DOHH2 (cell line): ENCODE data around the gene RAB6C.
"Not testable (repeated sequence)": the region's sequence is repeated elsewhere in the genome, so short reads cannot be mapped to it uniquely, and the experiment has no call there.

Experiments used
- H3F3A ChIP-seq: fragments of 200-600 bp; sonication (generic), shearing (Covaris generic); 2 replicates; pipeline ENCODE4 v1.6.0; 2016; ENCODE audit warnings: antibody characterized with exemption, mild to moderate bottlenecking; ENCODE audit not compliant: control insufficient read depth, insufficient read depth
- H3K27ac ChIP-seq: fragments of 200-600 bp; sonication (generic); 2 replicates; pipeline ENCODE4 v1.5.1; 2014; ENCODE audit warnings: low read depth, mild to moderate bottlenecking, low read length, moderate library complexity
- H3K27me3 ChIP-seq: fragments of 200-600 bp; sonication (generic); 2 replicates; pipeline ENCODE4 v1.6.1; 2014; ENCODE audit warnings: mild to moderate bottlenecking, low read length, mixed read lengths; ENCODE audit not compliant: control insufficient read depth
- H3K36me3 ChIP-seq: fragments of 200-600 bp; sonication (generic); 2 replicates; pipeline ENCODE4 v1.6.1; 2014; ENCODE audit warnings: mild to moderate bottlenecking, low read length, moderate library complexity, mixed read lengths; ENCODE audit not compliant: control insufficient read depth
- H3K4me1 ChIP-seq: fragments of 200-600 bp; sonication (generic); 2 replicates; pipeline ENCODE4 v1.6.1; 2014; ENCODE audit warnings: mild to moderate bottlenecking, low read length, mixed read lengths; ENCODE audit not compliant: control insufficient read depth
- H3K4me2 ChIP-seq: fragments of 200-600 bp; sonication (generic); 2 replicates; pipeline ENCODE4 v1.6.0; 2014; ENCODE audit warnings: mild to moderate bottlenecking, low read length, moderate library complexity
- H3K4me3 ChIP-seq: fragments of 200-600 bp; sonication (generic); 2 replicates; pipeline ENCODE4 v1.5.1; 2014; ENCODE audit warnings: mild to moderate bottlenecking, low read length, mixed read lengths
- H3K79me2 ChIP-seq: fragments of 200-600 bp; sonication (generic); 2 replicates; pipeline ENCODE4 v1.6.1; 2014; ENCODE audit warnings: mild to moderate bottlenecking, low read length, mixed read lengths; ENCODE audit not compliant: control insufficient read depth
- H3K9me2 ChIP-seq: fragments of 200-600 bp; sonication (generic); replicated peaks from 2 replicates; pipeline ENCODE4 v1.6.1; 2014; ENCODE audit warnings: mild to moderate bottlenecking, low read length, mixed read lengths; ENCODE audit not compliant: control insufficient read depth
- H3K9me3 ChIP-seq: fragments of 200-600 bp; sonication (generic); 2 replicates; pipeline ENCODE4 v1.6.1; 2014; ENCODE audit warnings: antibody characterized with exemption, low read length, mixed read lengths; ENCODE audit not compliant: control insufficient read depth, insufficient read depth
- H4K20me1 ChIP-seq: fragments of 200-600 bp; sonication (generic); 2 replicates; pipeline ENCODE4 v1.6.0; 2014; ENCODE audit warnings: low read depth, mild to moderate bottlenecking, antibody characterized with exemption, low read length, moderate library complexity; ENCODE audit not compliant: control insufficient read depth, insufficient read depth
- EZH2phosphoT487 ChIP-seq: fragments of 200-600 bp; sonication (generic); IDR thresholded peaks from 2 replicates; pipeline ENCODE4 v1.6.1; 2017; ENCODE audit warnings: borderline replicate concordance, mild to moderate bottlenecking, antibody characterized with exemption, low read length, moderate library complexity, mixed read lengths
- TF ChIP-seq, protein P1 (sequence below): fragments of 200-600 bp; sonication (generic); IDR thresholded peaks from one replicate; pipeline ENCODE4 v1.5.1; 2014; ENCODE audit warnings: antibody characterized with exemption, mild to moderate bottlenecking, low read depth, low read length; ENCODE audit not compliant: poor library complexity, severe bottlenecking

The RAB6C gene

DNA sequence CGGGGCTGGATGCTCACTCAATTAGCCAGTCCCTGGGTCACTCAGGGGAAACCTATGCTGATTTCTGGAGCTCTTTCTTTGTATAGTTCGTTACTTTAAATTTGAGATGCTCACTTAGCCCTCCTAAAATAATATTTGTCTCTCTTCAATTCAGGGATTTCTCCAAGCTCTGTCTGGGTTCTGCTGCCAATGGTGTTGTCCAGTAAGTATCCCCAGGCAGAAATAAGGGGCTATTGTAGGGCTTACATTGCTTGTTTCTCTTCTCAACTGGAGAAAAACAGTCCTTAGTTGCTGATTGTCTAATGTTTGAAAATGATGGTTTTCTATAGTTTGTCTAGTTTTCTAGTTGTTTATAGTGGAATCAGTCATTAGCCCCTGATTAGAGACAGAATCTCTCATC is 5.0 kb downstream of the RAB6C start:
- TF ChIP-seq EZH2phosphoT487, result no peak
- TF ChIP-seq, protein P1, sequence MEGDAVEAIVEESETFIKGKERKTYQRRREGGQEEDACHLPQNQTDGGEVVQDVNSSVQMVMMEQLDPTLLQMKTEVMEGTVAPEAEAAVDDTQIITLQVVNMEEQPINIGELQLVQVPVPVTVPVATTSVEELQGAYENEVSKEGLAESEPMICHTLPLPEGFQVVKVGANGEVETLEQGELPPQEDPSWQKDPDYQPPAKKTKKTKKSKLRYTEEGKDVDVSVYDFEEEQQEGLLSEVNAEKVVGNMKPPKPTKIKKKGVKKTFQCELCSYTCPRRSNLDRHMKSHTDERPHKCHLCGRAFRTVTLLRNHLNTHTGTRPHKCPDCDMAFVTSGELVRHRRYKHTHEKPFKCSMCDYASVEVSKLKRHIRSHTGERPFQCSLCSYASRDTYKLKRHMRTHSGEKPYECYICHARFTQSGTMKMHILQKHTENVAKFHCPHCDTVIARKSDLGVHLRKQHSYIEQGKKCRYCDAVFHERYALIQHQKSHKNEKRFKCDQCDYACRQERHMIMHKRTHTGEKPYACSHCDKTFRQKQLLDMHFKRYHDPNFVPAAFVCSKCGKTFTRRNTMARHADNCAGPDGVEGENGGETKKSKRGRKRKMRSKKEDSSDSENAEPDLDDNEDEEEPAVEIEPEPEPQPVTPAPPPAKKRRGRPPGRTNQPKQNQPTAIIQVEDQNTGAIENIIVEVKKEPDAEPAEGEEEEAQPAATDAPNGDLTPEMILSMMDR, result no peak
- H3K4me2 ChIP-seq, result no peak overlapping the region
- no peak overlapping the region for H3K27ac ChIP-seq

DNA sequence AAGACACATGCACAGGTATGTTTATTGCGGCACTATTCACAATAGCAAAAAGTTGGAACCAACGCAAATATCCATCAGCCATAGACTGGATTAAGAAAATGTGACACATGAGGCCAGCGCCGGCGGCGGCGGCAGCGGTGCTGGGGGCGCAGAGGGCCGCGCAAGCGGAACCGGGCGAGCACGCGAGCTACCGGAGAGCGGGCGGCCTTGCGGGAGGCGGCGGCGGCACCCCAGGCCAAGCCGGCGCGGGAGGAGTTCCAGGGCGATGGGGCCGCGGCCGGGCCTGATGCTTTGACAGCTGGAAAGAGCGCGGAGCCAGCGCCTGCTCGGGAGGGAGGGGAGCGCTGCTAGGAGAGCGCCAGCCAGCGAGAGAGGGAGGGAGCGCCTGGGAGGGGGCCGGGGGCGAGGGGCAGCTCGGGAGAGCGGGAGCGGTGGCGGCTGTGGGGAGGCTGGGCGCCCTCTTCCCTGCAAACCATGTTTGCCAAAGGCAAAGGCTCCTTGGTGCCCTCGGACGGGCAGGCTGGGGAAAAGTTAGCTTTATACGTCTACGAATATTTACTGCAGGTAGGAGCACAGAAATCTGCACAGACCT is 13.0 kb downstream of the RAB6C start:
- not testable (repeated sequence) for H3K9me2 ChIP-seq, H3K9me3 ChIP-seq, H3K79me2 ChIP-seq, H3K36me3 ChIP-seq, H3F3A ChIP-seq, H3K27me3 ChIP-seq, H3K4me2 ChIP-seq, H3K27ac ChIP-seq, H3K4me1 ChIP-seq, H4K20me1 ChIP-seq, H3K4me3 ChIP-seq

More for the DNA sequence above, 5.0 kb downstream of the RAB6C start:
- Histone ChIP-seq H3K36me3 (no peaks in the 10 kb centered on the region), H3K4me3 (no peak overlapping the region), H3K9me3 (no peaks in the 10 kb centered on the region), H3K27me3 (no peaks in the 10 kb centered on the region), H3F3A (no peaks in the 10 kb centered on the region), H3K9me2 (no peaks in the 10 kb centered on the region), H4K20me1 (no peaks in the 10 kb centered on the region), H3K79me2 (no peaks in the 10 kb centered on the region), H3K4me1 (no peaks in the 10 kb centered on the region)

DNA sequence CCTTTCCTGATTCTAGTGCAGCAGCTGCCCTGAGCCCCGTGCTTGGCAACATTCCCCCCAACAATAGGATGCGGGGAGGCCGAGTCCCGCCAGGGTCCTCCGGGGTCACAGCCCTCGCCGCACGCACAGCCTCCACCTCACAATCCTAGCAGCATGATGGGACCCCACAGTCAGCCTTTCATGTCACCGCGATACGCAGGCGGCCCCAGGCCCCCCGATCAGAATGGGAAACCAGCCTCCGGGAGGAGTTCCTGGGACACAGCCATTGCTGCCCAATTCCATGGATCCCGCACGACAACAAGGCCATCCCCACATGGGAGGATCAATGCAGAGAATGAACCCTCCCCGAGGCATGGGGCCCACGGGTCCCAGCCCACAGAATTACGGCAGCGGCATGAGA is 13.7 kb downstream of the RAB6C start:
- not testable (repeated sequence) for H3K4me3 ChIP-seq, H3K4me2 ChIP-seq, H3K9me3 ChIP-seq, H3K79me2 ChIP-seq, H3K27ac ChIP-seq, H3K4me1 ChIP-seq, H3K36me3 ChIP-seq, H4K20me1 ChIP-seq, H3K27me3 ChIP-seq, H3K9me2 ChIP-seq, H3F3A ChIP-seq

DNA sequence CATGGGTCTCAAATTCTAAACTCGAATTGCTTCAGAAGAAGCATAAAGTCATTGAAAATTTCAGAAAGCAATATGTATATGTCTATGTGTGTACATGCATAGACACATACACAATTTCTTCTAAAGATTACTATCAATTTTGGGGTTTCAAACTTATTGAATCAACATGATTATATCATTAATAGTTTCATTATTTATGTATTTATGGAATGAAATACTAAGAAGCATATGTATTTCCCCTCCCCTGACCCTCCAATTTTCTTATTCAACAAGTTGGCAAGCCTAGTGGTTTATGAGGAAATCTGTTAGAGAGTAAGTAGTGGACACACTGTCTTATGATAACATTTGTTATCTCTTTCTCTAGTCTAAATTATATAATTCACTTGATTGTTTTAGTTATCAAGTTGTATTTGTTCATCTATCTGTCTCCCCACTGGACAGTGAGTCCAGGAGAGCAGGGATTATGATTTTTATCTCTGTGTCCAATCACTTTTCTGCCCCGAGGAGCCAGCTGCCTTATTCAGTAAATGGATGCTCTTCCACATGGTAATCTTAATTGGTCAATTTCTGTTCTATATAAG is 17.3 kb downstream of the RAB6C start:
- H3K27me3 ChIP-seq, H3K4me3 ChIP-seq, H3K79me2 ChIP-seq, H3K4me2 ChIP-seq, H3K36me3 ChIP-seq, H3K27ac ChIP-seq, H3K4me1 ChIP-seq, H4K20me1 ChIP-seq, H3F3A ChIP-seq, H3K9me3 ChIP-seq, H3K9me2 ChIP-seq: not testable (repeated sequence)

DNA sequence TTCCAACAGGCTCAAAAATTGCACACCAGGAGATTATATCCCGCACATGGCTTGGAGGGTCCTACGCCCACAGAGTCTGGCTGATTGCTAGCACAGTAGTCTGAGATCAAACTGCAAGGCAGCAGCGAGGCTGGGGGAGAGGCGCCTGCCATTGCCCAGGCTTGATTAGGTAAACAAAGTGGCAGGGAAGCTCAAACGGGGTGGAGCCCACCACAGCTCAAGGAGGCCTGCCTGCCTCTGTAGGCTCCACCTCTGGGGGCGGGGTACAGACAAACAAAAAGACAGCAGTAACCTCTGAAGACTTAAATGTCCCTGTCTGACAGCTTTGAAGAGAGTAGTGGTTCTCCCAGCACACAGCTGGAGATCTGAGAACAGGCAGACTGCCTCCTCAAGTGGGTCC is 19.3 kb downstream of the RAB6C start:
- H3K27ac ChIP-seq, H3K27me3 ChIP-seq, H3F3A ChIP-seq, H3K79me2 ChIP-seq, H4K20me1 ChIP-seq, H3K9me3 ChIP-seq, H3K36me3 ChIP-seq, H3K4me1 ChIP-seq, H3K4me3 ChIP-seq, H3K9me2 ChIP-seq, H3K4me2 ChIP-seq: not testable (repeated sequence)

DNA sequence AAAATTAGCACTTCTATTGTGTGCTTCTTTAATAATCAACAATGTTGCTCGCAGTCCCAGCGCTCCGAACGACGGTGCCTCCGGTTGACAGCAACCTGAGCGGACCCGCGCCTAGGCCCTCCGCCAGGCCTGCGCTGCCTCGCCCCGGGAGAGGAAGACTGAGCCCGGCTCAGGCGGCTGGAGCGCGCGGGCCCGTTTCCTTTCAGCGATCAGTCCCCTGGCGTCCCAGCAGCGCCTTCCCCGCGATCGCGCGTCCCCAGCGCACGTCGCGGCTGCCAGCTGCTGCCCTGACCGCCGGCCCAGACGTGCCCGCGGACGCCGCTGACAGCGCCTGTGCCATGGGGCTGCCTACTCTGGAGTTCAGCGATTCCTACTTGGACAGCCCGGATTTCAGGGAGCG is 26.4 kb downstream of the RAB6C start:
- H3K4me1 ChIP-seq, H3K9me3 ChIP-seq, H3K9me2 ChIP-seq, H3K27me3 ChIP-seq, H3F3A ChIP-seq, H3K4me2 ChIP-seq, H3K36me3 ChIP-seq, H3K4me3 ChIP-seq, H3K27ac ChIP-seq, H3K79me2 ChIP-seq, H4K20me1 ChIP-seq: not testable (repeated sequence)

DNA sequence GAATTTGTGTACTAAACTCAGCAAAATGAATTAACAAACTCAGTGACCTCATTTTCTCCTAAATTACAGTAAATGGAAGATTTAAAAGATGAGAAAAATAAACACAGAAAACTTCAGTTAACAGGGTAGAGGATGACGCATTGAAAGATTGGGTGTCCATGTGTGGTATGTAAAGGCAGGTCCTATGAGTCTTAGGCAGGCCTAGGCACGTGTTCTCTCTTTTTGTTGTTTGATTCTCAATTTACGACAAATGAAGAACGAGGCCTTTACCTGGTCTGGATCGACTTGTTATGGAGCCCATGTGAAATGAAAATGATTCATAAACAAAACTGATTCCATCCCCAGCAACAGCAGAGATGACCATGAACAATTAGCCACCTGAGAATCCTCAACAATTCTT is 37.2 kb downstream of the RAB6C start:
- not testable (repeated sequence) for H3K9me3 ChIP-seq, H3K27me3 ChIP-seq, H3K79me2 ChIP-seq, H3K9me2 ChIP-seq, H3K4me1 ChIP-seq, H3F3A ChIP-seq, H3K4me3 ChIP-seq, H3K27ac ChIP-seq, H3K36me3 ChIP-seq, H3K4me2 ChIP-seq, H4K20me1 ChIP-seq
